T47D (cell line): ENCODE measurements around the gene DNAAF5.

Experiments
- DNase-seq, 2 experiments: peaks; one replicate each; pipeline versions ENCODE4 v3.0.0 to v3.0.0-alpha.2; 2011 to 2012; ENCODE audit warnings: low read depth in 1 of 2, low spot score in 1 of 2
- JUND ChIP-seq: IDR thresholded peaks from 2 replicates; pipeline ENCODE4 v1.6.1; 2012; ENCODE audit warnings: low read depth
- in situ Hi-C: cut with HindIII; loops from 2 replicates; pipeline ENCODE4 v1.10.0; 2016; ENCODE audit warnings: low sequenced_read_pairs, low pct_unique_long_range_greater_than_20kb

The DNAAF5 gene

DNA sequence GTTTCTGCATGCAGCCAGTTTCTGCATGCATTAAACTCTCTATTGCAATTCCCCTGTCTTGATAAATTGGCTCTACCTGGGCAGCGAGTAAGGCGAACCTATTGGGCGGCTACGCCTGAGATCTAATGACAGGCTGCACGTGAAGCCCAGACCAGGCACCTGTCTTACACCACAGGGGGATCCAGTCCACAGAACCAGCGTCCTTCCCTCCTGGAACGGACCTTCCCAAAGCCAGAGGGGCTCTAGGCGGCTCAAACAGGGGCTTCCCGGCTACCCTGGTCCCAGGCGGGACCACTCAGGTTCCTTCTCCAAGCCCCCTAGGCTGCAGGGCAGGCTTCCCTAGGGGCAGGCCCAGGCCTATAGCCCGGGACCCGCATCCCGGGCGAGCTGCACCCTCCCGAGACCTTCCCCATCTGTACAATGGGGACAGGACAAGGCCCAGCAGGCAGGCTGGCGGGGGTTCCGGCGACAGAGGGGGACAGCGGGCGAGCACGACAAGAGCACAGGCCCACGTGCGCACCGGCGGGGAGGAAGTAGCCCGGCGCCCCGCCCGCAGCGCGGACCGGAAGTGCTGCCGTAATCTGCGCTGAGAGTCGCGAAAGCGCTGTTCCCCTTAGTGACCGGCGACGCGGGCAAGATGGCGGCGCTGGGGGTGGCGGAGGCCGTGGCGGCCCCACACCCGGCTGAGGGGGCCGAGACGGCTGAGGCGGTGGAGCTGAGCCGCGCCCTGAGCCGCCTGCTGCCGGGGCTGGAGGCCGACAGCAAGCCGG is at the start of gene DNAAF5:
Gene DNAAF5, plus strand, starts transcription at position 616 of the 770 bp plus-strand sequence. Its CDS starts 22 bp downstream, at position 638.
- peak; percentile 94 to 97 for DNase-seq
- TF ChIP-seq JUND = no peak
- in situ Hi-C loops = no loop called here

DNA sequence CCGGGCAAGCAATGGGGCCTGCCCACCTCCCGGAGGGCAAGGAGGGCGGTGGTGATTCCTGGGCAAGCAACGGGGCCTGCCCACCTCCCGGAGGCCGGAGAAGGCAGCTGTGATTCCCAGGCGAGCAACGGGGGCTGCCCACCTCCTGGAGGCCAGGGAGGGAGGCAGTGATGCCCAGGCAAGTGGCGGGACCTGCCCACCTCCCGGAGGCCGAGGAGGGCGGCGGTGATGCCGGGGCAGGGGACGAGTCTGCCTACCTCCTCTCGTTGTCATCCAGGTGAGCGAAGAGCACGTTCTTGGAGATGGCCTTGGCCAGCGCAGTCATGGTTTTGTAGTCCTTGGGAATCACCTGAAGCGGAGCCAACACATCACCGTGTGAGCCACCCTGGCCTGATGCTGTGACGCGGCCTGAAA is 49.5 kb upstream of the DNAAF5 start:
- DNase-seq = no peak
- in situ Hi-C loops = no loop called here
- no peak for TF ChIP-seq JUND

DNA sequence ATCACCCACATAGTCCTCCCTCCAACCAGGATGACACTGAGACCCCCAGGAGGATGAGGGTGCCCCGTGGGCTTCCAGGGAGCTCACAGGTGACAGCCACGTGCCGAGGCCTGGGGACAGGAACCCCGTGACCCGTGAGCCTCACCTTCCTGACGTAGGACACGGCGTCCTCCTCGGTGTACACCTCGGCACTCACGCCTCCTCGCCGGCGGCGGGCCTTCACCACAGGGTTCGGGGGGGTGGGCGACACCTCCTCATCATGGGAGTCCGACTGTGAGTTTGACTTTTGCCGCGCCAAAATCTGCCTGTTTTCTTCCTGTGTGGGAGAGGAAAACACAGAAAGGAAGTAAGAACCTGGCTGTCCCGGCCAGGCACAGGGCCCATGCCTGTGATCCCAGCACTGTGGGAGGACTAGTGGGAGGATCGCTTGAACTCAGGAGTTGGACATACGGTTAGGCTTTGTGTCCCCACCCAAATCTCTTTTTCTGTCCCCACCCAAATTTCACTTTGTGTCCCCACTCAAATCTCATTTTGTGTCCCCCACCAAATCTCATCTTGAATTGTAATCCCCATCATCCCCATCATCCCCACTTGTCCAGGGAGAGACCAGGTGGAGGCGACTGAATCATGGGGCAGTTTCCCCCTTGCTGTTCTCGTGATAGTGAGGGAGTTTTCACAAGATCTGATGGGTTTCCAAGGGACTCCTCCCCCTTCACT is 45.9 kb upstream of the DNAAF5 start:
- no peak for TF ChIP-seq JUND
- no peak for DNase-seq
- in situ Hi-C loops = no loop called here

DNA sequence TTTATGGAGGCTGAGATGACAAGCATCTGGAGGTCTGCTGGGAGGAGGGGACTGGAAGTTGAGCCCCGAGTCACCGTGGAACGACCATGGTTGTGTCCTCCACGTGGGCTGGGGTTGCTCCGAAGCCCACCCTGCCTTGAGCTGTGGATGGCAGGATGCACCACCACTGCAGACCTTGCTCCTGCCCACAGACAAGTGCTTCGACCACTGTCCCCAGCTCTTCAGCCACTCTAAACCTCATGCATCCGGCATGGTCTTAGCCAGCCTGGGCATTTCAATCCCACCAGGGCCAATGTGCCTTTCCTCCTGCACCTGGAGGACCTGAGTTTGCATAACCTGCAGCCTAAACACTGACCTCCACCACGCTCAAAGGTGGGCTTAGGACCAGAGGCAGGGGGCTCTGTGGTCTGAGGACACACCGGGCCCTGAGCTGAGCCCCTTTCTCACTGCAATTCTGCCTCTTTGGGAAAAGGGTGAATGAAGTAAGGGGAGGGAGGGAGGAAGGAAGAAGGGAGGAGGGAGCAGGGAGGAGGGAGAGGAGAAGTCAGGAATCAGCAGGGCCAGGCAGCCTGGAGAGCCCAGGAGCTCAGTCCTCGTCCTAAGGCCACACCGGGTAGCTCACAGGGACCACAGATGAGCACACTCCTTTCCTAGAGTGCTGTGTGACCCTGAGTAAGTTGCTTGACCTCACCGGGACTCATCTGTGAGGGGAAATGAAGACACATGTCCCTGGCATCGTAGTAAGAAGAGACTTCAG is 44.8 kb upstream of the DNAAF5 start:
- no peak for DNase-seq
- TF ChIP-seq JUND = no peak
- in situ Hi-C loops = no loop called here

DNA sequence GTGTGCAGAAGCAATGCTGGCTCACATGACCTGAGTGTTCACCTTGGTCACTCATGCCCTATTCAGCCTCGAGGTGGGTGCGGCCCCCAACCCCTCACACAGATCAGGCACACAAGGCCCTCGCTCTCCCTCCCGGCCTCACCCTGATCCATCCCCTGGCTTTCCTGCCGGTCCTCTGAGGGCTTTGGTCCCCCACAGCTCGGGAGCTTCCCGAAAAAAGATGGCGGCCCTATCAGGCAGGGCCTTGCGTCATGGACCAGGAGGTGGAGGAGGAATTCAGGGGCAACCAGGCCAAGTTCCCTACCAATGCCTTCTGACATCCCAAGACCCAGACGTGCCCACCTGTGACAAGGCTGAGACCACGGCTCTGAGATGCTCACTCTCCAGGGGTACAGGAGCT is 43.7 kb upstream of the DNAAF5 start:
- in situ Hi-C loops = no loop called here
- no peak for TF ChIP-seq JUND
- DNase-seq = no peak

DNA sequence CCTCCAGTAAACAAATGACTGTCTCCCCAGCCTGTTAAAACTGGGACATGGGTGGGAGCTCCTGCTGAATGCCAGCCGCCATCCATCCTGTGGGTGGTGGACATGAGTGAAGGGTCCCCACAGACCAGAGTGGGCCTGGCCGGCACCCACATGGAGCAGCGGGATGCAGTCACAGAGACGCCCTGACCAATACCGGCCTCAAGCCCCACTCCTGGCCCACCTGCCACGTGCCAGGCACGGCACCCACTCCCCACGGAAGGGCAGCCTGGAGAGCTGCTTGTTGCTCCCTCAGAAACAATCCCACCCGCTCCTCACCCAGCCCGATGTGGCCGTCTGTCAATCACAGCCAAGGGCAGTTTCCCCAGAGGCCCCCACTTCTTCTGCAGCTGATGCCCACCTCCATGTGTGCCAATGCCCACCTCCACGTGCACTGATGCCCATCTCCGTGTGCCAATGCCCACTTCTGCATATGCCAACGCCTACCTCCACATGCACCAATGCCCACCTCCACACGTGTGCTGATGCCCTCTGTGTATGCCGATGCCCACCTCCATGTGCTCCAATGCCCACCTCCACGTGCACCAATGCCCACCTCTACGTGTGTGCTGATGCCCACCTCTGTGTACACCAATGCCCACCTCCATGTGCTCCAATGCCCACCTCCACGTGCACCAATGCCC is 42.8 kb upstream of the DNAAF5 start:
- in situ Hi-C loops = no loop called here
- no peak for DNase-seq
- TF ChIP-seq JUND = no peak

- no peak for TF ChIP-seq JUND
- in situ Hi-C loops = no loop called here
- DNase-seq = no peak
These were observed 42.1 kb upstream of the DNAAF5 start for GRCh38 chr7:684416-684815.

DNA sequence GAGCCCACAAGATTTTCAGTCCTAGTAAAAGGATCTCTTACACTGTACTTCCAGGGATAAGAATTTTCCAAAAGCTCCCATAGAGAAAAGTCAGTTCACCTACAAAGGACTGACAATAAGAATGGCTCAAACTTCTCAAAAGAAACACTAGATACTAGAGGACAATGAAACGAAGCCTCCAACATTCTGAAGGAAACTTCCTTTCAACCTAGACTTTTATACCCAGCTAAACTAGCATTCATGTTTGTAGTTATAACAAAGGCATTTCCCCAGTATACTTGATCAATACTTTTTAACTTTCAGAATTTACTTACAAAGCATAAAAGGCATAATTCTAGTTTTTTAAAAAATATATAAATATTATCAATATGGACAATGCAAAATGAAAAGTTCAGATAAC is 41.0 kb upstream of the DNAAF5 start:
- DNase-seq = no peak
- in situ Hi-C loops = no loop called here
- TF ChIP-seq JUND = no peak

GRCh38 chr7:690478-691360 is 35.8 kb upstream of the DNAAF5 start:
- DNase-seq = no peak
- TF ChIP-seq JUND = no peak
- in situ Hi-C loops = no loop called here

- in situ Hi-C loops = no loop called here
- no peak for DNase-seq
- no peak for TF ChIP-seq JUND
These were observed 35.0 kb upstream of the DNAAF5 start for GRCh38 chr7:691361-692045.

DNA sequence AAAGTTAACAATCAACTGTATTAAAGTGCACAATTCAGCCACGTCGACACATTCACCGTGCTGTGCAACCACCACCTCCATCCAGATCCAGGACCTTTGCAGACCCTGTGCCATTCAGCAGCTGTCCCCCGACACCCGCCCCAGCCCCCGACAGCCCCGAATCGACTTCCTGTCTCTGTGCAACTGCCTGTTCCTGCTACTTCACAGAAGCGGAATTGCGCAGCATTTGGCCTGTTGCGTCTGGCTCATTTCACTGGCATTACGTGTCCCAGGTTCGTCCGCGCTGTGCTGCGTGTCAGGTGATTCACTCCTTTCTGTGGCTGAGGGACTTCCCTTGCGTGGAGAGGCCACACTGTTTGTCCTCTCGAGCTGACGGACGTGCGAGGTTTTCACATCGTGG is 33.2 kb upstream of the DNAAF5 start:
- in situ Hi-C loops = no loop called here

More for the DNA sequence above, 33.2 kb upstream of the DNAAF5 start:
- no peak for DNase-seq
- TF ChIP-seq JUND = no peak
